Measurements from ENCODE around the gene TMEM69.

- TF ChIP-seq CTCF (IDR thresholded peaks at IDR 0.05 in 2 of 3, conservative IDR thresholded peaks at IDR 0.05 in 1 of 3; ENCODE audit: control insufficient read depth in 2 of 3, extremely low read depth in 1 of 3, insufficient read depth in 1 of 3, low read depth in 3 of 3, low read length in 3 of 3) (no peak), SMC3 (IDR thresholded peaks at IDR 0.05; ENCODE audit: borderline replicate concordance, low read length) (no peak), GABPA (IDR thresholded peaks at IDR 0.05; ENCODE audit: low read depth) (no peak), CREB1 (IDR thresholded peaks at IDR 0.05; ENCODE audit: low read depth) (no peak)
These were observed 51.2 kb downstream of the TMEM69 start for GRCh38 chr1:45739137-45739536.
